Coronary artery (tissue), 2 donors: ENCODE results near the gene TSSK2.

Source experiments
- DNase-seq: peaks from one replicate; pipeline ENCODE4 v3.0.0-alpha.2; 2017; ENCODE audit warnings: low spot score
- H3K27ac ChIP-seq, 2 donors: fragments of 200-600 bp; sonication (generic); one replicate each; pipeline ENCODE4 v1.5.1; 2016 to 2019
- H3K4me3 ChIP-seq: fragments of 200-600 bp; sonication (generic); 2 replicates; pipeline ENCODE4 v1.5.1; 2016; ENCODE audit warnings: mild to moderate bottlenecking, moderate library complexity
- CTCF ChIP-seq: fragments of 200-600 bp; sonication (generic); IDR thresholded peaks from one replicate; pipeline ENCODE4 v1.5.1; 2019; ENCODE audit warnings: antibody characterized with exemption

Gene TSSK2

GRCh38 chr22:19169002-19169946 is 38.2 kb downstream of the TSSK2 start:
- no peak for TF ChIP-seq CTCF
- peak overlapping the region; percentile 64 for H3K4me3 ChIP-seq

GRCh38 chr22:19169947-19170318 is 38.8 kb downstream of the TSSK2 start:
- Histone ChIP-seq H3K4me3 (peak overlapping the region; percentile 64), H3K27ac (no peak overlapping the region)
- TF ChIP-seq CTCF = no peak
- DNase-seq = peak; percentile 75

More at GRCh38 chr22:19169002-19169946, 38.2 kb downstream of the TSSK2 start:
- DNase-seq = peak; percentile 70
- no peak overlapping the region for H3K27ac ChIP-seq

- Histone ChIP-seq H3K27ac (peak overlapping the region; percentile 87 to 91), H3K4me3 (peak overlapping the region; percentile 96)
- no peak for DNase-seq
- no peak for TF ChIP-seq CTCF
These were observed 41.3 kb downstream of the TSSK2 start for GRCh38 chr22:19172213-19173046.

- peak overlapping the region; percentile 96 for H3K4me3 ChIP-seq
These were observed 42.2 kb downstream of the TSSK2 start for GRCh38 chr22:19173047-19174035.

GRCh38 chr22:19174106-19175025 is 43.3 kb downstream of the TSSK2 start:
- peak overlapping the region in 1 of 2 donors; percentile 51 for H3K27ac ChIP-seq
- peak; percentile 81 for DNase-seq
- TF ChIP-seq CTCF = no peak
- no peak overlapping the region for H3K4me3 ChIP-seq

More at GRCh38 chr22:19173047-19174035, 42.2 kb downstream of the TSSK2 start:
- TF ChIP-seq CTCF = no peak
- no peak for DNase-seq
- peak overlapping the region in 1 of 2 donors; percentile 51 for H3K27ac ChIP-seq
